ENCODE measurements around the gene DNM1L. TPM values are rescaled to one million over a fixed set of nuclear protein-coding genes. Genes with fewer than 3 reads are reported as not detected.
A peak's percentile ranks its signal among the peaks of the same experiment; 100 is the strongest.

DNM1L gene
- total and polyA plus RNA-seq, 8 donors = 17.7 to 157 (median 36.7) TPM

DNA sequence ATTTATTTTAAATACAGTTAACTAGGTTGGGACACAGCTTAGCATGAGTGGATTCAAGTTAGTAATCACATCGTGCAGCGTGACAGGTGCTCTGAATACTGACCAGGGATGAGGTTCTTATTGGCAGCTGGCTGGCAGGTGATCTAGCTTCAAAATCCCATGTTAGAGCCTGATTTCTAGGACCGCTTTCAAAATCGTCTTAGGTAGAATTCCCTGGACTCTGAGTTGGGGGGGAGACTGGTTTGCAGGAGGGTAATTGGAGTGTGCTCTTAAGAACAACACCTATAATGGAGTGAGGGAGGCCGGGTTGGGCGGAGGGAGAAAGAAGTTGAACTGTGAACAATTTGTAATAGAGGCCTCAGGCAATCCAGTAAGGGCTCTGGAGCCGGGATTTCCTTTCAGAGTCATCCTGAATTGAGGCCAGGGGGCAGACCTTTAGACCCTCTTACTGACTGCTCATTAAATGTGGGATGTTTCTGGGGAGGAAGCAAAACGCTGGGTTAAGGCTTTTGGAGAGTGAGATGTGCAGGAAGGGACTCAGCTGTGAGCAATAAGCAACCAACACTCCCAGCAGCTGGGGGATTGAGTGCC, 77.5 kb downstream of the DNM1L start:
- intact Hi-C loops (cut with DNase I; ENCODE audit: low total_unique reads) = loop anchor here (5.0 to 10.0 kb wide), 2 partner anchors 168 to 1261 kb away; no protein-coding TSS in a partner anchor
- Histone ChIP-seq H3K36me3 (peaks cover 14 to 24% (median 20%) of the 10 kb centered on the region in 4 donors), H3K9me3 (no peaks in the 10 kb centered on the region), H3K4me1 (peaks cover 11 to 28% (median 20%) of the 10 kb centered on the region in 4 donors), H3K27me3 (no peaks in the 10 kb centered on the region), H3K4me3 (peak overlapping the region; percentile 79 to 98 (median 90)), H3K27ac (peak overlapping the region in 4 of 5 donors; percentile 85 to 94 (median 90))
- WGBS, 5 donors = 33 to 40% (median 37%) methylated on average over 8 of the region's 8 CpGs
- TF ChIP-seq CTCF (IDR thresholded peaks at IDR 0.05) (no peak), EP300 (IDR thresholded peaks at IDR 0.05) (no peak), POLR2AphosphoS5 (IDR thresholded peaks at IDR 0.05) (no peak), POLR2A (IDR thresholded peaks at IDR 0.05) (no peak)
- peak in 1 of 2 donors; percentile 38 for DNase-seq

GRCh38 chr12:32757157-32757556, 78.1 kb downstream of the DNM1L start:
- TF ChIP-seq POLR2AphosphoS5 (IDR thresholded peaks at IDR 0.05) = no peak
- no peak for TF ChIP-seq POLR2A (IDR thresholded peaks at IDR 0.05)
- TF ChIP-seq CTCF (IDR thresholded peaks at IDR 0.05) = no peak
- no peak for TF ChIP-seq EP300 (IDR thresholded peaks at IDR 0.05)
- DNase-seq = no peak
- peaks cover 11 to 28% (median 20%) of the 10 kb centered on the region in 4 donors for H3K4me1 ChIP-seq
- H3K36me3 ChIP-seq = peaks cover 8 to 18% (median 14%) of the 10 kb centered on the region in 4 donors
- WGBS, 5 donors = 83 to 95% (median 89%) methylated on average over 3 of the region's 3 CpGs
- H3K27ac ChIP-seq = no peak overlapping the region
- H3K4me3 ChIP-seq = no peak overlapping the region
- intact Hi-C loops (cut with DNase I; ENCODE audit: low total_unique reads) = loop anchor here (5.0 to 10.0 kb wide), 2 partner anchors 168 to 1260 kb away; no protein-coding TSS in a partner anchor
- no peaks in the 10 kb centered on the region for H3K27me3 ChIP-seq
- H3K9me3 ChIP-seq = no peaks in the 10 kb centered on the region

DNA sequence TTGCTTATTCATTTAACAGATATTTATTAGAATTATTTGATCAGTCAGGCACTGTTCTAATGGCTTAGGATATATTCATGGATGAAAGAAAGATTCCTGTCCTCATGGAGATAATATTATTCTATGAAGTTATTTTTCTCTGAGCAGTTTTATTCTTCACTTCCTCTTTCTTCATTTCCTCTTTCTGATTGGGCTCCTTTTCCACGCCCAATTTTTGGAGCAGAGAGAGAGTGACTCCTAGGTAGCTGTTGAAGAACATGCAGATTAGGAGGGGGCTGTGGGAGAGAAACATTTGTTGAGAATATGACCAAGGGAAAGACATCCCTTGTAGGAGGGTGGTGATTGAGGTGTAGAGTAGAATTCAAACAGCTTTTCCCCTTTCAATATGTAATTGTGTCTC, 82.6 kb downstream of the DNM1L start:
- Histone ChIP-seq H3K4me3 (no peak overlapping the region), H3K4me1 (peaks cover 0 to 2% (median under 1%) of the 10 kb centered on the region in 4 donors), H3K27ac (no peak overlapping the region), H3K36me3 (no peaks in the 10 kb centered on the region), H3K9me3 (no peaks in the 10 kb centered on the region), H3K27me3 (no peaks in the 10 kb centered on the region)
- 36 to 65% (median 46%) methylated on average over 1 of the region's 1 CpG for WGBS, 5 donors
- intact Hi-C loops (cut with DNase I; ENCODE audit: low total_unique reads) = no loop called here
- no peak for DNase-seq
- TF ChIP-seq POLR2A (IDR thresholded peaks at IDR 0.05) (no peak), CTCF (IDR thresholded peaks at IDR 0.05) (no peak), POLR2AphosphoS5 (IDR thresholded peaks at IDR 0.05) (no peak), EP300 (IDR thresholded peaks at IDR 0.05) (no peak)

GRCh38 chr12:32765906-32766305, 86.8 kb downstream of the DNM1L start:
- Histone ChIP-seq H3K27ac (no peak overlapping the region), H3K4me1 (no peaks in the 10 kb centered on the region), H3K36me3 (no peaks in the 10 kb centered on the region), H3K4me3 (no peak overlapping the region), H3K9me3 (no peaks in the 10 kb centered on the region), H3K27me3 (no peaks in the 10 kb centered on the region)
- intact Hi-C loops (cut with DNase I; ENCODE audit: low total_unique reads) = no loop called here
- TF ChIP-seq POLR2AphosphoS5 (IDR thresholded peaks at IDR 0.05) (no peak), EP300 (IDR thresholded peaks at IDR 0.05) (no peak), CTCF (IDR thresholded peaks at IDR 0.05) (no peak), POLR2A (IDR thresholded peaks at IDR 0.05) (no peak)
- no peak for DNase-seq
- 79 to 87% (median 86%) methylated on average over 4 of the region's 4 CpGs for WGBS, 5 donors
